ENCODE data around the gene HSPA2.

HSPA2 gene

GRCh38 chr14:64540208-64541202, at the start of gene HSPA2:
Gene HSPA2 (plus strand): TSS chr14:64540741. CDS start chr14:64540850, 109 bp downstream.
- H3K4me1 Mint-ChIP-seq, result peaks cover 22 to 31% of the 10 kb centered on the region in 2 donors
- H3K9me3 Mint-ChIP-seq, result peaks cover 0 to 11% of the 10 kb centered on the region in 2 donors
- ATAC-seq (replicated peaks) (peak; percentile 95 to 97), DNase-seq (peak; percentile 98)
- peaks cover 6 to 19% of the 10 kb centered on the region in 2 donors for H3K36me3 Mint-ChIP-seq
- H3K27me3 Mint-ChIP-seq, result peaks cover 22 to 27% of the 10 kb centered on the region in 2 donors
- H3K4me3 Mint-ChIP-seq, result peak within 1 kb of the TSS; percentile 84 to 92
- peak within 1 kb of the TSS; percentile 95 for H3K27ac Mint-ChIP-seq

- Mint-ChIP-seq H3K4me3 (no peak overlapping the region), H3K27ac (no peak overlapping the region), H3K27me3 (no peaks in the 10 kb centered on the region), H3K36me3 (peaks cover 28 to 48% of the 10 kb centered on the region in 2 donors), H3K9me3 (no peaks in the 10 kb centered on the region), H3K4me1 (peaks cover 15 to 27% of the 10 kb centered on the region in 2 donors)
- ATAC-seq (replicated peaks) (no peak), DNase-seq (no peak)
Measured at GRCh38 chr14:64491637-64492036, 48.9 kb upstream of the HSPA2 start.

- H3K36me3 Mint-ChIP-seq, result peaks cover 24 to 45% of the 10 kb centered on the region in 2 donors
- peak overlapping the region; percentile 21 for H3K27ac Mint-ChIP-seq
- DNase-seq, result no peak
- no peak for ATAC-seq (replicated peaks)
- H3K4me3 Mint-ChIP-seq, result no peak overlapping the region
- no peaks in the 10 kb centered on the region for H3K27me3 Mint-ChIP-seq
- H3K4me1 Mint-ChIP-seq, result peaks cover 15 to 27% of the 10 kb centered on the region in 2 donors
- no peaks in the 10 kb centered on the region for H3K9me3 Mint-ChIP-seq
Measured at GRCh38 chr14:64493455-64493854, 47.1 kb upstream of the HSPA2 start.

DNA sequence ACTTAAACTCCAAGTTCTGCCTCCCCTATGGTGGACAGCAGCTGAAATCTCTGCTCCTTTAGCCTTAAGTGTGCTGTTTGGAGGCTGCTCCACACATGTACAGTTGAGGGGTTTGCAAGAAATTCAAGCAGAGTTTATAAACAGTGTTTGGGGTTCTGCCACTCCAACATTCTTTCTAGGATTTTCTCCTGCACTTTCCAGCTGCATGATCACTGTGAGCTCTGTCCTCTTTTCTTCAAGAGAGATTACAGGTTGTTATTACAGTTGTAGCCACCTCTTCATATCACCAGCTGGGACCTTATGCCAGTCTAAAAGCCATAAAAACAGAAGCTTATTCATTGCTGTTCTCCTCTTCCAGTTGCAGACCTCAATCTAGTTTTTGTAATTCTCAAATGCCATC, 45.3 kb upstream of the HSPA2 start:
- ATAC-seq (replicated peaks), result no peak
- no peaks in the 10 kb centered on the region for H3K9me3 Mint-ChIP-seq
- peaks cover 22 to 42% of the 10 kb centered on the region in 2 donors for H3K36me3 Mint-ChIP-seq
- H3K27me3 Mint-ChIP-seq, result no peaks in the 10 kb centered on the region
- no peak for DNase-seq
- no peak overlapping the region for H3K27ac Mint-ChIP-seq
- peaks cover 18 to 34% of the 10 kb centered on the region in 2 donors for H3K4me1 Mint-ChIP-seq
- H3K4me3 Mint-ChIP-seq, result no peak overlapping the region

DNA sequence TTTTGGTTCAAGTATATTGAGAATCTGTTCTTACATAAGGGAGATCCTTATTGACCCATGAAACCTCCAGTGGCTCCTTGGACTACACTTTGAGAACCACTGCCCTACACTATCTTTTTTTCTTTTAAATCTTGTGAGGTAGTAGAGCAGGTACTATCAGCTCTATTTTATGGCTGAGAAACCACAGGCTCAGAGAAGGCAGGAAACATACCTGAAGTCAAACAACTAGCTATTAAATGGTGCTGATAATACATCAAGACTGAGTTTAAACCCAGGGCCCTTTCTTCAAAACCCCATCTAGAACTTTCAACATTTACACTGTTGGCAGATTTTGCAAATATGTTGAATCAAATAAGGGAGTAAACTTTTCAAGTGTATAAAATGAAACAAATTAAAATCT, 43.8 kb upstream of the HSPA2 start:
- ATAC-seq (replicated peaks), result no peak
- Mint-ChIP-seq H3K27ac (no peak overlapping the region), H3K9me3 (no peaks in the 10 kb centered on the region), H3K4me3 (no peak overlapping the region), H3K4me1 (peaks cover 12 to 37% of the 10 kb centered on the region in 2 donors), H3K36me3 (peaks cover 14 to 30% of the 10 kb centered on the region in 2 donors), H3K27me3 (no peaks in the 10 kb centered on the region)
- DNase-seq, result no peak

DNA sequence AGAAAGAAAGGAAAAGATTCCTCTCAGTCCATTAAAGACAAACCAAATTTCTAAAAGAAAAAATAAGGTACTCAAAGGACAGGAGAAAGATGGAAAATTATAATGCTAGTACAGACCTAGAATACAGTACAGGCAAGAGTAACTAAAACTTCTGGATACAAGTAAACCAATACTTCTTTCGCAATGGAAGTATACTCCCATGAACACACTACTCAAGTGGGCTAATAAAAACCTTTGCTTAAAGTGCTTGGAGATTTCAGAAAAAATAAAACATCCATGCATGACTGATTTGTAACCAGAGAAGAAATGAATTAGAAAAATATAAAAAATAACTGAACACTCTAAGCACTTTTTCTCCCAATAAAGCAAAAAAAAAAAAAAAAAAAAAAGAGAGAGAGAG, 40.5 kb upstream of the HSPA2 start:
- no peak for DNase-seq
- Mint-ChIP-seq H3K27me3 (no peaks in the 10 kb centered on the region), H3K4me1 (peaks cover 16 to 33% of the 10 kb centered on the region in 2 donors), H3K4me3 (peak overlapping the region in 1 of 2 donors; percentile 33), H3K27ac (peak overlapping the region; percentile 37), H3K9me3 (no peaks in the 10 kb centered on the region), H3K36me3 (peaks cover 8 to 26% of the 10 kb centered on the region in 2 donors)
- ATAC-seq (replicated peaks), result no peak

DNA sequence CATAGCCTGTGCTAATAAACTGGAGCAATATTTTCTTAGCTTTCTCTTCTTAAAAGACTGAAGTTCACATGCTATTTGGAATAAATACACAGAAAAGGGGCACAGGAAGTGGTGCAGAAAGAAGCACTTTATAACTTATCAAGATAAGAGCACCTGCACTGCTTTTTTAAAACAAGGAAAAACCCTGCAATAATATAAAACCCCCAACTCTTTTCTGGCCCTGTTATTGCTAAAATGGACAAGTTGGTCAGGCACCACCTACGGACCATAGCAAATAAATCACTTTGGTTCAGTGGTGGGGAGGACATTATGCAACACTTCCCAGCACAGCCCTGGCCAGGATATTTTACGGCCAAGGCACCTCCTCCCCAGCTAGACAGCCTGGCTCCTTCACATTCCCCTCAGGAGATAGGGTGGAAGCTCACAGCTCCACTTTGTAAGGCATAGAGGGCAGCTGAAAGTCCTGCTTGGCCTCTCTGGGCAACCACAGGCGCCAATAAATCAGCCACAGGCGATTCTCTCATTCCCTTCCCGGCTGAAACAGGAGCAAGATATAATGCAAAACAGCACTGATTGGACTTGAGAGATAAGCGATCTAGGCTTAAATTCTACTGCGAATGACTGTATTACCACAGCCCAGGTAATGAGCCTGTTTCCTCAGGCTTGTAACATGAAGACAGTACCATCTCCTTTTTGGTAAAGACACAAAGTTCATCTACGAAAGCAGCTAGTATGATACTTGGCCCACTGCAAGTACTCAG, 39.0 kb upstream of the HSPA2 start:
- Mint-ChIP-seq H3K27ac (peak overlapping the region; percentile 100), H3K4me3 (peak overlapping the region; percentile 85 to 100), H3K27me3 (no peaks in the 10 kb centered on the region), H3K4me1 (peaks cover 26 to 48% of the 10 kb centered on the region in 2 donors), H3K36me3 (peaks cover 16 to 28% of the 10 kb centered on the region in 2 donors), H3K9me3 (no peaks in the 10 kb centered on the region)
- ATAC-seq (replicated peaks), result no peak
- DNase-seq, result no peak

DNA sequence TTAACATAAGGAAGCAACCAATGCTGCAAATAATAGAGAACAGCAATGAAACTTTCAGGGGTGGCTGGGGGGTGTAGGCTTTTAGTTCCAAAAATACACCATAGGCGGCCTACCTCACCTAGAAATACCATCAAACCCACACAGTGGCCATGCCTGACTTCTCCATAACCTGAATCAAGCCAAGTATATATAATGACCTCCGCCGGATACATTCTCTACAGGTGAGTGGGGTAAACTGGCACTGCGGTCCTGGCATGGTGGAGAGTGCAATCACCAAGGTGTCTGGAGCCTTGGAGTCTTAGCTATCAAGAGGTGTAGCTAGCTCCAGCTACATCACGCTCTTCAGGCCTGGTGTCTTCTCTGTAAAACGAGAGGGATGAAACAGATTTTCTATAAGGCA, 38.1 kb upstream of the HSPA2 start:
- Mint-ChIP-seq H3K4me3 (peak overlapping the region; percentile 85 to 100), H3K27me3 (no peaks in the 10 kb centered on the region), H3K27ac (peak overlapping the region; percentile 100), H3K36me3 (peaks cover 15 to 25% of the 10 kb centered on the region in 2 donors), H3K9me3 (no peaks in the 10 kb centered on the region), H3K4me1 (peaks cover 31 to 57% of the 10 kb centered on the region in 2 donors)
- DNase-seq (no peak), ATAC-seq (replicated peaks) (no peak)

- DNase-seq (peak; percentile 19), ATAC-seq (replicated peaks) (no peak)
- H3K36me3 Mint-ChIP-seq, result peaks cover 13 to 21% of the 10 kb centered on the region in 2 donors
- H3K4me3 Mint-ChIP-seq, result peak overlapping the region; percentile 85 to 100
- H3K4me1 Mint-ChIP-seq, result peaks cover 35 to 62% of the 10 kb centered on the region in 2 donors
- H3K27me3 Mint-ChIP-seq, result no peaks in the 10 kb centered on the region
- H3K9me3 Mint-ChIP-seq, result no peaks in the 10 kb centered on the region
- peak overlapping the region; percentile 100 for H3K27ac Mint-ChIP-seq
Measured at GRCh38 chr14:64502887-64503433, 37.6 kb upstream of the HSPA2 start.

- H3K4me1 Mint-ChIP-seq, result peaks cover 39 to 69% of the 10 kb centered on the region in 2 donors
- H3K27ac Mint-ChIP-seq, result peak within 1 kb of the TSS; percentile 100
- no peaks in the 10 kb centered on the region for H3K27me3 Mint-ChIP-seq
- peak within 1 kb of the TSS; percentile 85 to 100 for H3K4me3 Mint-ChIP-seq
- peaks cover 13 to 21% of the 10 kb centered on the region in 2 donors for H3K36me3 Mint-ChIP-seq
- ATAC-seq (replicated peaks) (peak; percentile 66 to 72), DNase-seq (peak; percentile 93)
- H3K9me3 Mint-ChIP-seq, result no peaks in the 10 kb centered on the region
Measured at GRCh38 chr14:64503434-64504309, 36.9 kb upstream of the HSPA2 start, which contains the start of gene ZBTB25. Gene ZBTB25 (minus strand): TSS chr14:64503838. CDS start chr14:64490533, 13,305 bp downstream.

GRCh38 chr14:64504310-64504896, 36.1 kb upstream of the HSPA2 start, which contains the start of gene ZBTB1:
Gene ZBTB1 (plus strand): TSS chr14:64504770. CDS start chr14:64521505, 16,735 bp downstream.
- no peaks in the 10 kb centered on the region for H3K9me3 Mint-ChIP-seq
- no peaks in the 10 kb centered on the region for H3K27me3 Mint-ChIP-seq

DNA sequence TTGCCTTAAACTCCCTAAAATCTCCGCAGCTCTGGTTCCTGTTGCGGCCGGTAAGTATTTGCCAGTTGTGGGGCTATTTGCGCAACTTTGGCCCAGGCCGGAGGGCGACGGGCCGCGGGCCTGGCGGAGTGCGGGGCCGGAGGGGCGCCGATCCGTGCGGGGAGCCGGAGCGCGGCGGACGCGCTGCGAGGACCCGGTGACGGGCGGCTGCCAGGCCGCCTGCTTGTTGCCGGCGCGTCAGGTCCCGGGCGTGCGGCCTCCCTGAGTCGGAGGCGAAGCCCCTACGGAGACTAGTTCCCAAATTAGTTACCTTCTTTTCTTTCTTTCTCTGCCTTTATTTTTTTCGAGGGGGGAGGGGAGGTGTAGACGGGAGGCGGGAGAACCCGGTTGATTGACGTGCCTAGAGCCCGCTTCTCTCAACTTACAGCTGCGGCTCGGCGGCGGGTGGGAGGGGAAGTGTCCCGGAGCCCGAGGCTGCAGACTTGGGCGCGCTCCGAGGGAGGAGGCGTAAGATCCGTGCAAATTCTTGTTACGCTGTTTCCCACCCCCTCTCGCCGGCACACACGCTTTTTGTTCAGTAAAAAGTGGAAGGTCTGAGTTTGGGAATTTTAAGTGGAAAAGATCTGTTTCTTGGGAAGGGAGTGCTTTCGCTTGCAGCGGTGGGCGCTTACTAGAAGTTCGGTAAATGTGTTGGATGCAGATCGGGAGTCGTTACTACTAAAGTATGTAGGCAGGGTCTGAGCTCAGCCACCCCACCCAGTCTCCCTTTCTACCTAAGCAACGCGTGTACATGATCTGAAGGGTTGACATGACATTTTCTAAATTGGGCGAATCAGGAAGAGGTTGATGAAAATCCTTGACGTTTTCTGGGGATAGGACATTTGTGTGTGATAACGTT, 35.4 kb upstream of the HSPA2 start:
- Mint-ChIP-seq H3K4me3 (peak overlapping the region; percentile 85 to 100), H3K4me1 (peaks cover 43 to 78% of the 10 kb centered on the region in 2 donors), H3K9me3 (no peaks in the 10 kb centered on the region), H3K27ac (peak overlapping the region; percentile 100), H3K36me3 (peaks cover 15 to 26% of the 10 kb centered on the region in 2 donors), H3K27me3 (no peaks in the 10 kb centered on the region)
- DNase-seq (peak; percentile 75), ATAC-seq (replicated peaks) (peak; percentile 40 to 44)

More at GRCh38 chr14:64504310-64504896, 36.1 kb upstream of the HSPA2 start, which contains the start of gene ZBTB1:
- H3K4me1 Mint-ChIP-seq, result peaks cover 45 to 76% of the 10 kb centered on the region in 2 donors
- peak within 1 kb of the TSS; percentile 100 for H3K27ac Mint-ChIP-seq
- peaks cover 15 to 26% of the 10 kb centered on the region in 2 donors for H3K36me3 Mint-ChIP-seq
- peak within 1 kb of the TSS; percentile 85 to 100 for H3K4me3 Mint-ChIP-seq
- DNase-seq (peak; percentile 83), ATAC-seq (replicated peaks) (peak; percentile 53 to 55)
